T-helper 22 cell (primary cell): Measurements from ENCODE around the gene PLEKHM3.

Source experiments
- DNase-seq: peaks from one replicate; pipeline ENCODE4 v3.0.0-alpha.2; 2020; ENCODE audit warnings: low read depth

The PLEKHM3 gene

DNA sequence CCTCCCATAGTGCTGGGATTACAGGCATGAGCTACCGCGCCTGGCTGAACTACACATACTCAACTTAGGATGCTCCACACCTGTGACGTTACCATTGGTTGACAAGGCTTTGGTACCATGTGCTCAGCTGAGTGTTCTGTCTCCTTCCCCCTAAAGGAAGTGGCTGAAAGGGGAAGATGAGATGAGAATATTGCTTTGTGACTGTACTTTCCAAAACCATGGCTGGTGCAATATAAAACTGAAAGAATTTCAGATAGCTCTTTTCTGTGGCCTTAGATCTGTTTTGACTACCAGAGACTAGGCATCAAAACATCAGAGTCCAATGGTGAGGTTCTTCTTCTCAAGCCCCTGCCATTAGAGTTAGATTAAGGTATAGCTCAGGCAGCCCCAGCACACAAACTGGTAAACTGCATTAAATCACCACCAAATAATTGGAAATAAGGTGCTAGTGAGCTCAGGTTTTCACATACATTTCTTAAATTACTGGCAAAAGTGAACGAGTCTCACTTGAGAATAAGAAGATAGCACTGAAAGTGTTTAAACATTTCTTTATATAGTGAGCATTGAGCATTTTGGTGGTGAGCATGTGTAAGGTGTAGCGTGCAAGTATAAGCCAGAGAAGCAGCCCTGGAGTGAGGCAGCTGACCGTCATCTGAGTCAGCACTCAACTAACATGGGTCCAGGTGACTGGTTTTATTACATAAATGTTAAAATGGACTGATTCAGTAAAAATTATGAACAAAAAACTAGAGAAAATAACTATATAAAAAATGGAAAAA is 142.1 kb downstream of the PLEKHM3 start:
- DNase-seq = no peak

DNA sequence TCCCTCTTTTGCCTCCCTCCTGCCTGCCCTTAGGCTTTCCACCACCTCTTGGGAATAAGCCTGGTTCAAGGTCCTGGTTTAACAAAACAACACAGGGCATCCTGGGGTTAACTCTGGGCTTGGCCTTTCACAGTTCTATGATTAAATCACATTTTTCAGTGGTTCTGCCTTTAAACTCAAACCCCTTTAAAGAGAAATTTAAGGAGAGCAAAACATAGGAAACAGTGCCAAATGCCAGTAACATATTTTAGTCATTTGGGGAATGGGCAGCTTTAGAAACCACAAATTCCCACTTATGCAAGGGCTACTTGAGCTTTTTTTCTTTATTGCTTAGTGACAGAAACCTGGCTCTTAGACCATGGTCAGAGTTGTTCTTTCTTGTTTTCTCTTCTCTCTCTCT is 143.4 kb downstream of the PLEKHM3 start:
- no peak for DNase-seq

DNA sequence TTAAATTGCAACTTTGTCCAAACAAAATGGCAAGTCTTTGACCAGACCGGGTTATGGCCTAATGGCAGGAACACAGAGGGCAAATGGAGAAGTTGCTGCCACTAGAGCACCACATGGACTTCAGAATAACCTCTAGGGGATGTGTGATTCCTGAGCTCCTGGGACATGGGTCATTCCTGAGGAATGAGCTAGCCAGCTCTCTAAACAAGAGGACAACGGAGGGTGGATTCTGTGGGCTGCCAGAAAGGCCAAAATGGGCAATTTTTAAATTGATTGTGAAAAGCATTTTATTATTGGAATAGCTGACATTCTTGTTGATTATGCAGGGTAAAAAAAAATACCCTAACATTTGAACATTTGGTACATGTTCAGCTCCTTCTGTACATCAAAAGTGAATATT is 145.8 kb downstream of the PLEKHM3 start:
- no peak for DNase-seq

DNA sequence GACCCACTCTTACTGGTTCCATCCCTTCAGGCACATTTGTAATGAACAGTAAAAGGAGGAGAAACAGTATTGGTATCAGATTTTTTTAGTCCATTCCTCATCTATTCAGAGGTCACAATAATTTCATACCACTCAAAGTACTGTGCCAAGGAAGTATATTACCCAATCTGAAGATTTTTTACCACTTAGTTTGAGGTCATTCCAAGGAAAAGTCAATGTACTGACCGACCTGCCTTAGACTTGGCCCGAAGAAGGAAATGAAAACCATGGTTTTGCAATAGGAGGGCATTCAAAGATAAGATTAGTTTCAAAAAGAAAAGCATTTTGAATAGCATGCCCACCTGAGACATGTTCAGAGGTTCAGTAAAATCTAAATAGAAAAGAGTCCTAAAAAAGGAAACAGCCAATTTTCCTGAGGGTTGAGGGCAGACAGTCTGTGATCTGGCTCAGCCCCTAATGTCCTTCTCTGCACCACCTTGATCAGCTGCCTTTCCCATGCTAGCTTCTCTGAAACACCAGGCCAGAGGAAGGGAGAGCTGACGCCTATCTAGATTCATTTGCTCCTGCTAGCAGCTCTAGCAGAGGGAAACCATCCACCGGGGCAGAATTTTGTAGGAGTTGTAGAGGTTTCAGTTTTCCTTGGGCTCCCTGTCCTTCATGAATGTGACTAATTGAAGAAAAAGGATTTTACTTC is 148.3 kb downstream of the PLEKHM3 start:
- DNase-seq = no peak

DNA sequence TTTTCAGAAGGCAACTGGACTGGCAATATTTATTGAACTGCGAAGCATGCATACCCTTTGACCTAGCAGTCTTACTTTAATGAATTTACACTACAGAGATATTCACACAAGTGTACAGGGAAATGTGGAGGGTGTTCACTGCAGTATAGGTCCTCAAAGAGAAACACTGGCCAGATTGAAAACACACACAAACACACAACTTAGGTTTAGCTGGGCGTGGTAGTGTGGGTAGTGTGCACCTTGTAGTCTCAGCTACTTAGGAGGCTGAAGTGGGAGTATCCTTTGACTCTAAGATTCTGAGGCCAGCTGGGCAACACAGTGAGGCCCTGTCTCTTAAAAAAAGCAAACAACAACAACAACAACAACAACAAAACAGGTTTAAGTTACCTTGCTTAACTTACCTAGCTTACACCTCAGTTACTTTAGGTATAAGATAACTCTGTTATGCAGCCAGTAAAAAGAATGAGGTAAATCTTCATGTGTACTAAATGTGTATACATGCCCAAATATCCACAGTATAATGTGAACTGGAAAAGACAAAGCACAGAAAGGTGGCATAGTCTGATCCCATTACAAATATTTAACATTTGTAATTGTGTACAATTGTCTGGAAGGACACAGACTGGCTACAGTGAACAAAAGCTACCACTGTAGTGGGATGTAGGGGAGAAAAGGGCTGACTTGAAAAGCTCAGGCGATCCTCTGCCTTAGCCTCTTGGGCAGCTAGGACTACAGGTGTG is 149.7 kb downstream of the PLEKHM3 start:
- DNase-seq = no peak

DNA sequence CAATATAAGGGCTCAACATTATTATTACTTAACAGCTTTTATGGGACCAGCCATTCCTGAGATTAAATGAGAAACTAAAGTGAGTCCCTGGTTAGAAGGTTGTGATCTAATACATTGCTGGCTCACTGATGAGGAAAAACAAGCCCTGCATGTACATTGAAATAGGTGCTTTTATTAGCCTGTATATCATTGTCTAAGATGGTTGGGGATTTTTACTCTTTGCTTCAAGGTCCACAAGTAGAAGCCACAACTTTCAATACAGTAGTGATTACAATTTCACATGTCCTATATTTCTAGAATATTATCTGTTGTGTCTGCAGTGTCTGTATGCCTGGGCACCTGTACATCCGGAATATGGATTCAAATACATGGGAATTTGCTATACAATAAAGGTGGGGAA is 151.5 kb downstream of the PLEKHM3 start:
- DNase-seq = no peak

DNA sequence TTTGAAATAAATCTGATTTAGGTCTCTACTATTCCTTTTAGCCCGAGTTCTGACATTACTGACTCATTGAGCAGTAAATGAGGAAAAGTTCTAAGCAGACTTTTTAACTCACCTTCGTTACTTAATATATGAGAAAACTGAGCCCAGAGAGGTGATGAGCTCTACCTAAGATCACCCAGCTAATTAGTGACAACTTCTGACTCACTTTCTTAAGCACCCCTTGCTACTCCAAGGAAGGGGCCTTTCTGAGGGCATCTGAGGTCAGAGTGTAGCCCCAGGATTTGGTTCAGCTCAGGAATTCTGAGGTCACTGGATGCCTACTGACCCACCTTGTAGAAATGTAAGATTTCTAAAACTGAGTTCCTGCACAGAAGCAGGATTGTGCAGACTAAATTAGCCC is 153.4 kb downstream of the PLEKHM3 start:
- no peak for DNase-seq

DNA sequence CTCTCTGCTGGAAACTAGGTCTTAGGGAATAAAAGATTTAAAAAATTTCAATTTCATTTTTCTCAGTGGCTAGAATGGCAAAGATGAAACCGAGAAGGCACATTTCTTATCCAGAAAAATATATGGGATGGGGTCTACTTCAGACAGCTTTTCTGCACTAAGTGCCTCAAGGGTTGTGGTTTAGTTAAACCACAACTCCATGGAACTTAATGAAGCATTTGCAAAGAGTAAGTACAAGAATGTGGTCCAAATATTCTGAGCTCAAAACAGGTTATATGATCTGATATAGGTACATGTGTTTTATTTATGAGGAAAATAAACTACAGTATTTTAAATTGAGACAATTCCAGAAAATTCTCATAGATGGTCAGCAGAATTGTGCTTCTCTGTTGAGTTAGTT is 153.8 kb downstream of the PLEKHM3 start:
- DNase-seq = no peak

DNA sequence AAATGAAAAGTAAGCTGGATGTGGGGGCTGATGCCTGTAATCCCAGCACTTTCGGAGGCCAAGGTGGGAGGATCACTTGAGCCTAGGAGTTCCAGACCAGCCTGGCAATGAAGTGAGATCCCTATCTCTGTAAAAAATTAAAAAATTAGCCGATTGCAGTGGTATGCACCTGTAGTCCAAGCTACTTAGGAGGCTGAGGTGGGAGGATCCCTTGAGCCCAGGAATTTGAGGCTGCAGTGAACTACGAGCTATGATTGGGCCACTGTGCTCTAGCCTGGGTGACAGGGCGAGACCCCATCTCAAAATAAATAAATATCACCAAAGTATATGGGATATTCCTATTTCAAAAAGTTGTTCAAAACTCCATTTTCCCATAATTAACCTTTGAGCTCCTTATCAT is 154.5 kb downstream of the PLEKHM3 start:
- DNase-seq = no peak

DNA sequence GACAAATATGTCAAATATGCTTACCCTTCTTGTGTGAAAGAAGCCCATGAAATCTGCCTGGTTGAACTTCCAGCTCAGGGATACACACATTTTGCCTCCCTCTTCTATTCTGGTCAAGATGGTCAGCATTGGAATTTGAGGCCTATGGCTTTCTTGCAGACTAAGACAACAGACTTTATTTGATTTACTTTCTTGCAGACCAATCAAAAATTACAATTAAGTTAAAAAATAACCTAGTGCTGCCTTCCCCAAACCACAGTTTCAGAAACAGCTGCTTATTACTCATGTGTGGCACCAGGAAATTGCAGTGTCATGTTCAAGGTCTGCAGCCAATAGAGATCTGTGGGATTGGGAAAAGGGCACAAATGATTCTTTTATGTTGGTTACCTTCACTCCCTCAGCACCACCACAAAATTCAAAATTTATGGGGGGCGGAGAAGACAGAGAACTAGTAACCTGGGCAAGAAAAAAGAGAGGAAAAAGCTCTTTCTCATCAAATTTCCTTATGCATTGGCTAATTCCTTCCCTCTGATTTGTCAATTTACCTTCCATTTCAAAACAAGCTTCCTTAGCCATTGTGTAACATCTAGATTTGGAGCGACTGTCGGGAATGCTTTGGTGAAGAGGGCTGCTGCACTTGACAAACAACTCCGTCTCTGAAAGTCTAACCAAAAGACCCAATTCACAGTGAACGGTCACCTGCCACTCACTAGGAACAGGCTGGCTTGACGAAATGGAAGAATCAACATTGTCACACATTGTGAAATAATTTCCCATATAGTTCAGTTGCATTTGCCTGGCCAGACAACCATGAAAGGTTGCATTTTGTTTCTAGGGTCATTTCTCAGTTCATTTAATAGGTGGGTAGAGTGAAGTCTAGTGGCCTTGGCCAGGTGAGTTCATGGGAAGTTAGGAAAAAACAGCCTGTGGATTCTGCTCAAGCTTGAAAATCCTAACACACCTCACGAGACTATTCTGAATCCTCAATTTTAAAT is 155.2 kb downstream of the PLEKHM3 start:
- no peak for DNase-seq

DNA sequence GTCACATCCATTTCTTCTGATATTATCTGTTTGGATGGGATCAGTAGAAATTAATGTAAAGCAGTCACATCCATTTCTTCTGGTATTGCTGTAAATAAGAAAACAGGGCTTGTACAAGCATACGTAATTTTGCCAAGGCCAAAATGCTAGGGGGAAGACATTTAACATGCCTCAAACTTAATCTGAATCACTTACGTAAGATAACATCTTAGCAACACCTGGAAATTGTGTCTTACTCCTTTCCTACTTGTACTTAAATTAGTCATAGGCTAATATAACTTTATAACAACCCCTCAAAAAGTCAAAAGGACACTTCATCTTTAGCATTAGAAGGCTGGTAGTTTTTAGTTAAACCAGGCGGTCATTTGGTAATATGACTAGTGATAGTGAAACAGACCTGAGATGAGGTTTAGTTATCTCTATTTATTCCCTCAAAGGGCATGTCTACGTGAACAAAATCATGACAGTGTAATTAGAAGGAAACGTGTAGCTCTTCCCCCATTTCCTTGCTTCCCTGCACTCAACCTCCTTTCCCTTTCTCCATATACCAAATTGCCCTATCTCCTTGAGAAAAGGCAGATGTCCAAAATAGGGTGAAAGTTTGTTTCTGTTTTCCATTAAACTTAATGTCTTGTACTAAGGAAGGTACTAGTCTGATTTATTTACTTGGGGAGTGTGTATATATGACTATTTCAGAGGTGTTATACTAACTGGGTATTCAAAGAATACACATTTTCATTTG is 156.3 kb downstream of the PLEKHM3 start:
- DNase-seq = no peak

DNA sequence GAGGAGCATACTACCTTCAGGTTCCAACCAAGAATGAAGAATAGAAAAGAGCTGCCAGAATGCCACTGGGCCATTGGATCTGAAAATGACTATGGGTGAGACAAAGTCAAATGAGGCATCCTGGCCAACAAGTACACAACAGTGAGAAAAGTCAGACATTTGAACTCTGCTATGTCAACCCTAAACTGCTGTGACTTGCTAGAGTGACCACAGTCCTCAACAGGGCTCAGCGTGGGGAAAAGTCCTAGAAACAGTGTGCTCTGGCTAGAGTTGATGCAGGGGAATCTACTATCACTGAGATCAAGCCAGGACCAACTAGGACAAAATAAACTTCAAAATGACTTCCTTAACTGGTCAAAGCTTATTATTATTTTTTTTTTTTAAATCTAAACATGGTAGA is 157.4 kb downstream of the PLEKHM3 start:
- DNase-seq = no peak

DNA sequence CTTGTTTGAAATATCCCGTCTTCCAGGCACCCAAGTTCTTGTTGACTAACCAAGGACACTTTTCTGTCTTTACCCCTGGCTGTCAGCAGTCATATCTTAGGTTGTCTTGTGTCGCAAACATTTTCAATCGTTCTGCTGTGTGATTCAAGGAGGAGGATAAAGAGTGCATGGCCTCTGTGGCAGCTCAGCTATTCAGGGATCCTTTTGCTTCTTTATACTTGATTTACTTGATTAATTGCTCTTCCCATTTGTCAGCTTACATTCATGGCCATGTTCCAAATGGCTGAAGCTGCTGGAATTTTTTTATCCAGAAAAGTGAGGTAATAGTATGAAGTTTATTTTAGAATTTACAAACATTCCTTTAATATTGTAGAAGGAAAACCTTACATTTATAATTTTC is 158.3 kb downstream of the PLEKHM3 start:
- no peak for DNase-seq

DNA sequence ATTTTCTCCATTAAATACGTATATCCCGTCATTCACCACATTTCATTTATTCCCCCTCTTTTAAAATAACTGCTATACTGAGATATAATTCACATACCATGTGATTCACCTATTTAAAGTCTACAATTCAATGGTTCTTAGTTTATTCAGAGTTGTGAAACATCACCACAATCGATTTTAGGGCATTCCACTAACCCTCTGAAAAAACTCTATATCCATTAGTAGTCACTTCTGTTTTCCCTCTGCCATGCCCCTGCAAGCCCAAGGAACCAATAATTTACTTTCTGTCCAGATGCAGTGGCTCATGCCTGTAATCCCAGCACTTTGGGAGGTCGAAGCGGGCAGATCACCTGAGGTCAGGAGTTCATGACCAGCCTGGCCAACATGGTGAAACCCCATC is 160.1 kb downstream of the PLEKHM3 start:
- no peak for DNase-seq

DNA sequence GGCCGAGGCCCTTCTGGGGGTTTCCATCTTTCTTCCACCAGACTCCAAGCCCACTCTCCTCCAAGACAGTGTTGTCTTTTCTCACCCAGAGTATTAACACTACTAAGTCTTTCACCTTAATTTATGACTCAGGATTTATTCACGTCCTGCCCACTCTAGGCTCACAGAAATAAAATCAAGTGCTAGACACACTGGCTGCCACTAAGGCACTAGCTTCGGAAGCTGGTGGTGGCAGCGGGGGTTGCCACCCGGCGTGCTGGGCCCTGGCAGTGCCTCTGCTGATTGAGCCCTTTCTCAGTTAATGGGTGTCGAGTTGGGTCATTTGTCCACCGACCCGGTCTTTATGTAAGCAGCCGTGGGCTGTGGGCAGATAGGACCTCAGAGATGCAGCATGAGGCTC is 162.0 kb downstream of the PLEKHM3 start:
- DNase-seq = no peak

DNA sequence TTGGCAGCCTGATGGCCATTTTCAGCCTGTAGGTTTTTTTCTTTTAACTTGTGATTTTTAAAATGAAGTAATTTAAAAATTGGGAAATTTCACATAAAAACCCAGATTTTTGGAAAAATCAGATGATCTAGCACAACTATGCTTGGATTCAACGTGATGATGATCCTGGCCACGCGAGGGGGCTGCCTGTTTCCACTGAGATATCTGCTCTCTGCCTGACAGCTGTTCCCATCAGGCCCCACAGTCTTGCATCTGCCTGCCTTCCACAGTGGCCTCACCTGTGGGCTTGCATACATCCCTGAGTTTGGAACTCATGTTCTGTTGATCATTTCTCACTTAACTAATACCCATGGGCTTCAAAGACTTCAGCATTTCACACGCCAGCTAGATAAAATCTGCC is 163.5 kb downstream of the PLEKHM3 start:
- no peak for DNase-seq

DNA sequence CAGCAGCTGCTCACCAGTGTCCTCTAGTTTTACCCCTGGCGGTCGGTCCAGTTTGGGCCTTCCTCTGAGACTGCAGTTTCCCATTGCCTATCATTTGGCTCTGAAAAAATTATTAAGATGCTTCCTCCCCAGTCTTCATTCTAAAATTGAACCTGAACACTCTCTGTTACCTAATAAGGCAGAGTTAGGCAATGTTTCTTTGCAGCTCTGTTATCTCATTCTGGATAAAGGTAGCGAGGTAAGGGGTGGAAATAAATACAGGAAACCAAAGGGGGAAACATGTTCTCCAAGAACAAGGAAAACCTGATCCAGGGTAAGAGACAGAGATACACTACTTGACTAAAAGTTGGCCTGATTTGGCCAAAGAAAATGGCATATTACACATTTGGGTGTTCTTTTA is 164.6 kb downstream of the PLEKHM3 start:
- no peak for DNase-seq

DNA sequence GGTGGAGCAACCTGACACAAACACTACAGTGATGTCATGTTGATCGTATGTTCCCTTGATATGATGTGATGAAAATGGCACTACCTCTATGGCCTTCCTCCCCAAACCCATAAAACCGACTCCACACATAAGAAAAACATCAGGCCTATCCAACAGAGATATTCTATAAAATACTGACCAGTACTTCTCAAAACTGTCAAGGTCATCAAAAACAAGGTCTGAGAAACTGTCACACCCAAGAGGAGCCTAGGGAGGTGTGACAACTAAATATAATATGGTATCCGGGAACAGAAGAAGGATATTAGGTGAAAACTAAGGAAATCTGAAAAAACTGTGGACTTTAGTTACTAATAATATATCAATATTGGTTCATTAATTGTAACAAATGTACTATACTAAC is 169.7 kb downstream of the PLEKHM3 start:
- no peak for DNase-seq

DNA sequence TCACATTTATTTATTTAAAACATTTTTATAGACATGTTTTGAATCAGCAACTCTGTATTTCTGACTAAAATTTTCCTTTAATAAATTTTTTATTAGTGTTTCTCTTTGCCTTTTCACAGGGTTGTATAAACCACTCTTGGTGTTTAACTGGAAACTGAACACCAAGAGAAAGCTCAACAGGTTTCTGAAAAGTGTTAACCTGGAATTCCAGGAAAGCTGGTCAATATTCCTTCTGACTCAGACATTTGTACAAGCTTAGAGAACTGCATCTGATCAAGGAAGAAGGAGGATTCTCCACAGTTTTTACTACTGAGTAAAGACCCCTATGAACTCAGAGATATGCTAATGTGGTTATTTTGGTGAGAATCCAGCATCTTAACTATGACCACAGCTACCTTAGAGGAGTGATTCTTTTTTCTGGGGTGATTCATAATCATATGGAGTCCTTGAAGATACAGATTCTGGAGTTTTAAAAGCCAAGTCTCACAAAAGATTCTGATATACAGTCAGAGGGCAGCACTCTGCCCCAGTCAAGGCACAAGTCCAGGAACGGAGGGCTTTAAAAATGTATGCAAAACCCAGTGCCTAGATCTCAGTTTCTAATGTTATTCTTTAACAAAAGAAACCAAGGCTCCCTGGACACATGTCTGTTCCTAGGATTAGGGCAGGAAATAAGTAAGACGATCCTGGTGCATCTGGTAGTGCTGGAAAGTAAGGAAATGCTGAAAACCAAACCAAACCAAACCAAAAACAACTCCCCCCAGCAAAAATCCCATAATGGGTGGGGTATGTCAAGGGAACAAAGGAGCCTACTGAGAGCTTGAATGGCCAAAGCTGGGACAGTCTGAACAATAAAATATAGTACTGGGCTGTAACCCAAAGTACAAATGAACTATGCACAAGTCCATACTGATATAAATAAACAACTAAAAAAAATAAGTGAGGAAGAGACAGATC is 170.6 kb downstream of the PLEKHM3 start:
- no peak for DNase-seq

DNA sequence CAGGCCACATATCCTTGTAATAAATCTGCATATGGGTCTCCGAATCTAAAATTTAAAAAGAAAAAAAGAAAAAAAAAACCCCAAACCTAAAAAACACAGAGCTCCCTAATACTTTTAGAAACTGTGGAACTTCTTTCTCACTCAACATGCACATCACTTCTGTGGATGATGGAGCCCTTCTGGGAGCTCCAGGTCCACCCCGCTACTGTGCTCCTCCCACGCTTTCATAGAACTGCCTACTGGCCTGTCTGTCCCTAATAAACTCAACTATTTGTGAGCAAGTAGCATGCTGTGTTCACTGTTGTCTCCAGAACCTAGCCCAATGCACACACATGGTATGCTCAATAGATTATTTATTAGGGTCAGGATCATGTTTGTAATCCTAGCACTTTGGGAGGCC is 172.5 kb downstream of the PLEKHM3 start:
- DNase-seq = no peak
